Brain microvascular endothelial cell (primary cell): ENCODE results near the gene LTN1.
"Not testable (repeated sequence)": the region's sequence is repeated elsewhere in the genome, so short reads cannot be mapped to it uniquely, and the experiment has no call there.

Experiments used
- DNase-seq: peaks from one replicate; pipeline ENCODE4 v3.0.0-alpha.2; 2020
- H3K27ac ChIP-seq: fragments of 250-450 bp; sonication (Bioruptor Pico); 2 replicates; pipeline ENCODE4 v1.5.1; 2020; ENCODE audit warnings: mild to moderate bottlenecking, moderate library complexity
- H3K27me3 ChIP-seq: fragments of 250-450 bp; sonication (Bioruptor Pico); replicated peaks from 2 replicates; pipeline ENCODE4 v1.5.1; 2020; ENCODE audit warnings: mild to moderate bottlenecking
- H3K36me3 ChIP-seq: fragments of 250-450 bp; sonication (Bioruptor Pico); replicated peaks from 2 replicates; pipeline ENCODE4 v1.5.1; 2020; ENCODE audit warnings: mild to moderate bottlenecking
- H3K4me3 ChIP-seq: 2 replicates; pipeline ENCODE4 v1.5.1; 2011; ENCODE audit warnings: low read depth, mild to moderate bottlenecking, control low read depth, low read length, moderate library complexity
- CTCF ChIP-seq: IDR thresholded peaks from 2 replicates; pipeline ENCODE4 v1.5.1; 2011; ENCODE audit warnings: low read depth, mild to moderate bottlenecking, moderate library complexity, low read length, control low read depth, inconsistent platforms; ENCODE audit errors: missing control alignments
- in situ Hi-C: cut with HindIII; loops from 2 replicates; pipeline ENCODE4 v1.10.0; 2017; ENCODE audit warnings: low sequenced_read_pairs, low pct_ligation_motif_present

LTN1 gene

GRCh38 chr21:28943631-28944030 is 49.0 kb downstream of the LTN1 start:
- peaks cover 11% of the 10 kb centered on the region for H3K36me3 ChIP-seq
- no peak overlapping the region for H3K27ac ChIP-seq
- no peak overlapping the region for H3K4me3 ChIP-seq
- peak; percentile 2 for DNase-seq
- no peaks in the 10 kb centered on the region for H3K27me3 ChIP-seq
- in situ Hi-C loops = no loop called here
- TF ChIP-seq CTCF = no peak

- no peak overlapping the region for H3K27ac ChIP-seq
- in situ Hi-C loops = no loop called here
- no peak for DNase-seq
- no peak overlapping the region for H3K4me3 ChIP-seq
- H3K36me3 ChIP-seq = peaks cover 16% of the 10 kb centered on the region
- TF ChIP-seq CTCF = no peak
- no peaks in the 10 kb centered on the region for H3K27me3 ChIP-seq
These were observed 54.0 kb downstream of the LTN1 start for GRCh38 chr21:28938726-28939125.

- Histone ChIP-seq H3K27ac (no peak overlapping the region), H3K4me3 (no peak overlapping the region), H3K27me3 (no peaks in the 10 kb centered on the region), H3K36me3 (peaks cover 19% of the 10 kb centered on the region)
- no peak for TF ChIP-seq CTCF
- DNase-seq = no peak
- in situ Hi-C loops = no loop called here
These were observed 54.9 kb downstream of the LTN1 start for GRCh38 chr21:28937737-28938136.

GRCh38 chr21:28936721-28937120 is 56.0 kb downstream of the LTN1 start:
- no peak for DNase-seq
- TF ChIP-seq CTCF = no peak
- H3K27ac ChIP-seq = no peak overlapping the region
- in situ Hi-C loops = no loop called here
- peaks cover 17% of the 10 kb centered on the region for H3K36me3 ChIP-seq
- H3K27me3 ChIP-seq = no peaks in the 10 kb centered on the region
- H3K4me3 ChIP-seq = no peak overlapping the region

GRCh38 chr21:28936036-28936435 is 56.6 kb downstream of the LTN1 start:
- Histone ChIP-seq H3K4me3 (no peak overlapping the region), H3K27ac (no peak overlapping the region), H3K27me3 (no peaks in the 10 kb centered on the region), H3K36me3 (peaks cover 18% of the 10 kb centered on the region)
- no peak for DNase-seq
- in situ Hi-C loops = no loop called here
- TF ChIP-seq CTCF = no peak

GRCh38 chr21:28932717-28933116 is 60.0 kb downstream of the LTN1 start:
- in situ Hi-C loops = no loop called here
- TF ChIP-seq CTCF = no peak
- DNase-seq = no peak
- Histone ChIP-seq H3K4me3 (no peak overlapping the region), H3K36me3 (peaks cover 20% of the 10 kb centered on the region), H3K27me3 (no peaks in the 10 kb centered on the region), H3K27ac (no peak overlapping the region)

GRCh38 chr21:28931708-28932372 is 60.8 kb downstream of the LTN1 start:
- peaks cover 20% of the 10 kb centered on the region for H3K36me3 ChIP-seq
- H3K27ac ChIP-seq, H3K4me3 ChIP-seq, H3K27me3 ChIP-seq, in situ Hi-C loops, DNase-seq: not testable (repeated sequence)
